H1 (cell line): ENCODE measurements around the gene PRKCA. TPM values are rescaled to one million over a fixed set of nuclear protein-coding genes. Genes with fewer than 3 reads are reported as not detected.
A peak's percentile ranks its signal among the peaks of the same experiment; 100 is the strongest.

ENCODE experiments used
- CTCF ChIA-PET: fragments of 300-600 bp; sonication (Branson Sonifier 250); formaldehyde crosslinking; loops from one replicate; lab custom pipeline; 2021; ENCODE audit not compliant: partially characterized antibody; lab: Charles Lee
- POLR2A ChIA-PET: fragments of 300-600 bp; sonication (Branson Sonifier 250); formaldehyde crosslinking; loops from one replicate; lab custom pipeline; 2021; ENCODE audit warnings: inconsistent platforms; ENCODE audit not compliant: partially characterized antibody; lab: Charles Lee
- DNase-seq, 2 experiments: peaks; one replicate each; pipeline versions ENCODE4 v3.0.0 to v3.0.0-alpha.2; 2010 to 2022; ENCODE audit warnings: low spot score in 2 of 2, low read depth in 1 of 2, mixed read lengths in 1 of 2
- FAIRE-seq: peaks from 2 replicates; lab custom pipeline; 2011; peaks lifted over from hg19 to GRCh38; lab: Jason Lieb, UNC
- H2AFZ ChIP-seq: 2 replicates; pipeline ENCODE4 v1.8.1; 2012; ENCODE audit warnings: low read length, inconsistent platforms
- H2AK5ac ChIP-seq: 2 replicates; pipeline ENCODE4 v1.6.1; 2013; ENCODE audit warnings: low read depth, low read length
- H2BK120ac ChIP-seq: replicated peaks from 2 replicates; pipeline ENCODE3; 2013; ENCODE audit warnings: low read depth, low read length, inconsistent platforms
- H2BK12ac ChIP-seq: 2 replicates; pipeline ENCODE4 v1.6.1; 2013; ENCODE audit warnings: low read depth, low read length
- H2BK15ac ChIP-seq: 2 replicates; pipeline ENCODE4 v1.6.1; 2013; ENCODE audit warnings: low read length
- H2BK20ac ChIP-seq: 2 replicates; pipeline ENCODE4 v1.6.1; 2013; ENCODE audit warnings: low read length
- H2BK5ac ChIP-seq: 2 replicates; pipeline ENCODE4 v1.6.1; 2013; ENCODE audit warnings: low read depth, low read length
- H3K14ac ChIP-seq: 2 replicates; pipeline ENCODE4 v1.6.1; 2013; ENCODE audit warnings: inconsistent platforms; ENCODE audit not compliant: insufficient read length
- H3K18ac ChIP-seq: 2 replicates; pipeline ENCODE4 v1.6.1; 2013; ENCODE audit warnings: low read length; ENCODE audit errors: extremely low read depth
- H3K23ac ChIP-seq: 2 replicates; pipeline ENCODE4 v1.6.1; 2013; ENCODE audit warnings: inconsistent platforms; ENCODE audit not compliant: insufficient read length
- H3K23me2 ChIP-seq: 2 replicates; pipeline ENCODE4 v1.6.1; 2013; ENCODE audit warnings: low read depth, low read length
- H3K27ac ChIP-seq: 2 replicates; pipeline ENCODE4 v1.6.1; 2011; ENCODE audit warnings: low read depth, low read length, inconsistent platforms
- H3K27me3 ChIP-seq, 4 experiments: replicated peaks in 1 of 4; 1 replicate in 1 of 4; 2 replicates in 3 of 4; pipeline versions ENCODE4 v1.6.1 to v1.8.1; 2011 to 2013; ENCODE audit warnings: low read length in 3 of 4, mild to moderate bottlenecking in 3 of 4, inconsistent platforms in 2 of 4, mixed read lengths in 2 of 4, moderate library complexity in 1 of 4; ENCODE audit not compliant: control insufficient read depth in 3 of 4, insufficient read depth in 3 of 4; ENCODE audit errors: extremely low read depth in 1 of 4
- H3K36me3 ChIP-seq, 4 experiments: 2 replicates each; pipeline versions ENCODE4 v1.6.1 to v1.8.1; 2011 to 2013; ENCODE audit warnings: mild to moderate bottlenecking in 4 of 4, low read length in 3 of 4, moderate library complexity in 2 of 4, control low read depth in 1 of 4, inconsistent platforms in 1 of 4; ENCODE audit not compliant: insufficient read depth in 4 of 4, control insufficient read depth in 2 of 4
- H3K4ac ChIP-seq: replicated peaks from 2 replicates; pipeline ENCODE3; 2013; ENCODE audit warnings: low read length, low read depth, mixed read lengths, inconsistent platforms; ENCODE audit not compliant: insufficient read length
- H3K4me1 ChIP-seq, 4 experiments: replicated peaks in 1 of 4; 1 replicate in 1 of 4; 2 replicates in 3 of 4; pipeline versions ENCODE4 v1.6.1 to v1.8.1; 2011 to 2013; ENCODE audit warnings: low read length in 3 of 4, inconsistent platforms in 2 of 4, mixed read lengths in 1 of 4; ENCODE audit not compliant: insufficient read depth in 4 of 4, control insufficient read depth in 3 of 4
- H3K4me2 ChIP-seq, 2 experiments: 2 replicates each; pipeline versions ENCODE4 v1.6.1 to v1.8.1; 2011 to 2013; ENCODE audit warnings: low read depth in 2 of 2, low read length in 2 of 2, control low read depth in 1 of 2, inconsistent platforms in 1 of 2, mild to moderate bottlenecking in 1 of 2; ENCODE audit not compliant: insufficient read depth in 1 of 2
- H3K4me3 ChIP-seq, 4 experiments: fragments of 200-600, 300-600 bp in 1 of 4; sonication (generic), shearing (Covaris generic), sonication (Bioruptor Twin) in 1 of 4; 2 replicates each; pipeline versions ENCODE4 v1.5.1 to v1.8.1; 2011 to 2016; ENCODE audit warnings: low read length in 4 of 4, low read depth in 3 of 4, control low read depth in 2 of 4, inconsistent platforms in 2 of 4, mild to moderate bottlenecking in 2 of 4, mixed read lengths in 1 of 4, moderate library complexity in 1 of 4; ENCODE audit not compliant: insufficient read depth in 2 of 4; ENCODE audit errors: extremely low read depth in 1 of 4
- H3K56ac ChIP-seq: replicated peaks from 2 replicates; pipeline ENCODE3; 2013; ENCODE audit warnings: low read depth, mild to moderate bottlenecking, mixed read lengths, low read length, inconsistent platforms; ENCODE audit not compliant: insufficient read length
- H3K79me1 ChIP-seq: 2 replicates; pipeline ENCODE4 v1.6.1; 2013; ENCODE audit warnings: low read depth, low read length, control low read depth
- H3K79me2 ChIP-seq, 2 experiments: 2 replicates each; pipeline versions ENCODE4 v1.6.1 to v1.8.1; 2012 to 2013; ENCODE audit warnings: low read length in 2 of 2, mild to moderate bottlenecking in 2 of 2, inconsistent platforms in 1 of 2; ENCODE audit not compliant: insufficient read depth in 2 of 2, control insufficient read depth in 1 of 2
- H3K9ac ChIP-seq, 4 experiments: replicated peaks in 1 of 4; 1 replicate in 1 of 4; 2 replicates in 3 of 4; pipeline versions ENCODE4 v1.6.1 to v1.8.1; 2011 to 2013; ENCODE audit warnings: low read depth in 3 of 4, low read length in 3 of 4, control low read depth in 2 of 4, mild to moderate bottlenecking in 2 of 4, moderate library complexity in 2 of 4, inconsistent platforms in 1 of 4; ENCODE audit errors: extremely low read depth in 1 of 4
- H3K9me3 ChIP-seq, 2 experiments: 2 replicates each; pipeline versions ENCODE4 v1.6.1 to v1.8.1; 2012 to 2013; ENCODE audit warnings: mild to moderate bottlenecking in 2 of 2, moderate library complexity in 2 of 2, control low read depth in 1 of 2, inconsistent platforms in 1 of 2, low read depth in 1 of 2, low read length in 1 of 2, mixed read lengths in 1 of 2; ENCODE audit not compliant: insufficient read depth in 2 of 2
- H4K20me1 ChIP-seq, 2 experiments: replicated peaks in 1 of 2; 2 replicates each; pipeline versions ENCODE3 to v1.8.1; 2011 to 2013; ENCODE audit warnings: inconsistent platforms in 2 of 2, low read length in 2 of 2, mild to moderate bottlenecking in 1 of 2; ENCODE audit not compliant: insufficient read depth in 2 of 2, control insufficient read depth in 1 of 2
- H4K5ac ChIP-seq: 2 replicates; pipeline ENCODE4 v1.6.1; 2013; ENCODE audit warnings: low read length, low read depth, mixed read lengths, inconsistent platforms; ENCODE audit not compliant: insufficient read length
- H4K8ac ChIP-seq: 2 replicates; pipeline ENCODE4 v1.8.0; 2013; ENCODE audit warnings: mild to moderate bottlenecking, moderate library complexity, low read length, inconsistent platforms; ENCODE audit not compliant: insufficient read depth; ENCODE audit errors: extremely low read depth
- H4K91ac ChIP-seq: replicated peaks from 2 replicates; pipeline ENCODE3; 2013; ENCODE audit warnings: low read length, mixed read lengths, inconsistent platforms; ENCODE audit not compliant: insufficient read length
- BRCA1 ChIP-seq: IDR thresholded peaks from 2 replicates; pipeline ENCODE4 v1.6.1; 2012; ENCODE audit warnings: low read depth, low read length, improper control_type of control experiment
- CHD2 ChIP-seq: IDR thresholded peaks from 2 replicates; pipeline ENCODE4 v1.6.1; 2012; ENCODE audit warnings: low read length, improper control_type of control experiment
- GABPA ChIP-seq: IDR thresholded peaks from 2 replicates; pipeline ENCODE4 v1.6.1; 2011; ENCODE audit warnings: mild to moderate bottlenecking, low read length, moderate library complexity, borderline replicate concordance; ENCODE audit not compliant: insufficient read depth
- KDM4A ChIP-seq: IDR thresholded peaks from one replicate; pipeline ENCODE4 v1.7.1; 2012; ENCODE audit warnings: low read depth, mild to moderate bottlenecking, moderate library complexity, low read length, inconsistent platforms; ENCODE audit not compliant: severe bottlenecking
- PHF8 ChIP-seq: fragments of 200-600 bp; sonication (generic); conservative IDR thresholded peaks from 2 replicates; pipeline ENCODE4 v1.7.1; 2012; ENCODE audit warnings: low read depth, mild to moderate bottlenecking, inconsistent platforms, low read length, moderate library complexity
- SAP30 ChIP-seq: fragments of 300-600 bp; sonication (generic); IDR thresholded peaks from 2 replicates; pipeline ENCODE4 v1.7.1; 2012; ENCODE audit warnings: low read length, moderate library complexity, mild to moderate bottlenecking, inconsistent platforms; ENCODE audit not compliant: insufficient read depth, insufficient replicate concordance
- SIRT6 ChIP-seq: IDR thresholded peaks from one replicate; pipeline ENCODE4 v1.7.1; 2012; ENCODE audit warnings: low read length, inconsistent platforms
- SIX5 ChIP-seq: IDR thresholded peaks from 2 replicates; pipeline ENCODE4 v1.6.1; 2011; ENCODE audit warnings: mild to moderate bottlenecking, low read depth, low read length
- SP1 ChIP-seq: IDR thresholded peaks from 2 replicates; pipeline ENCODE4 v1.6.1; 2011; ENCODE audit warnings: low read depth, low read length
- SRF ChIP-seq: IDR thresholded peaks from 2 replicates; pipeline ENCODE4 v1.6.1; 2011; ENCODE audit warnings: mild to moderate bottlenecking, low read depth, low read length, moderate library complexity
- TAF7 ChIP-seq: optimal IDR thresholded peaks from 2 replicates; pipeline ENCODE3; 2011; ENCODE audit warnings: low read depth, mild to moderate bottlenecking, inconsistent platforms, low read length, moderate library complexity, borderline replicate concordance
- polyA plus RNA-seq, 7 experiments: library from polyadenylated mRNA; depleted of rRNA in 3 of 7; stranded (reverse) in 5 of 7; unstranded in 2 of 7; fragments of >200 nt in 5 of 7; fragments of 200-250 nt in 2 of 7; gene quantifications; 1 replicate in 5 of 7; 2 replicates in 1 of 7; 4 replicates in 1 of 7; pipeline versions ENCODE4 v1.2.1 to v1.2.3, GENCODE V29; 2011 to 2013; ENCODE audit warnings: missing spikeins in 2 of 7, mixed read lengths in 2 of 7
- total RNA-seq: library from RNA; stranded (reverse); fragmentation: NEBNext Ultra II Directional; extraction: Animal tissue kit (Norgen Biotek cat#: 25700); gene quantifications from 2 replicates; pipeline ENCODE4 v1.2.1, GENCODE V29; 2021
- TF ChIP-seq, protein P1 (sequence below), 3 experiments: IDR thresholded peaks; 1 replicate in 2 of 3; 2 replicates in 1 of 3; pipeline versions ENCODE4 v1.5.1 to v1.6.1; 2011; ENCODE audit warnings: low read length in 3 of 3, mild to moderate bottlenecking in 3 of 3, inconsistent platforms in 2 of 3, low read depth in 1 of 3, moderate library complexity in 1 of 3; ENCODE audit not compliant: insufficient read depth in 1 of 3; ENCODE audit errors: control extremely low read depth in 1 of 3

The PRKCA gene
- total and polyA plus RNA-seq, 2 of the 8 experiments (the other 6 are each of a cell fraction or from before 2014, with no cell fraction given), result 5.8 to 17.8 TPM

DNA sequence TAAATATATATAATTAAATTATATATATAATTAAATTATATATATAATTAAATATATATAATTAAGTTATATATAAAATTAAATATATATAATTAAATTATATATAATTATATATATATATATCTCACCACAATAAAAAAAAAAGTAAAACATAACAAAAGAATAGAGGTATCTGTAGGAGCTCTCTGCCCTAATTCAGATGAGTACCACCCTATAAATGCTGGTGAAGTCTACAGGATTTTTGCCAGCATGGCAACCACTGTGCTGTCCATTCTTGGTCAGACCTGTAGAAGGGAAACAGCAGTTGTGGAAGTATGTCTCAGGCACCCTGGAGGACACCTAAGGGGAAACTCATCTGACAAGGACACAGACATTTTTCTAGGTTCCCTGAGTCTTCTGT lies 259.7 kb downstream of the PRKCA start:
- peaks cover 0 to 6% of the 10 kb centered on the region in 2 experiments; a peak in 1 of 4 replicates for H3K9me3 ChIP-seq
- CTCF ChIA-PET, result interaction anchor here (0.6 kb wide), 1 partner anchor 88 kb away, joined by 3 read pairs; no protein-coding TSS in a partner anchor
- no peak for TF ChIP-seq CHD2
- TF ChIP-seq PHF8, result no peak
- TF ChIP-seq BRCA1, result no peak
- no peak for TF ChIP-seq SP1
- TF ChIP-seq TAF7, result no peak
- TF ChIP-seq SIX5, result no peak
- TF ChIP-seq, protein P1, sequence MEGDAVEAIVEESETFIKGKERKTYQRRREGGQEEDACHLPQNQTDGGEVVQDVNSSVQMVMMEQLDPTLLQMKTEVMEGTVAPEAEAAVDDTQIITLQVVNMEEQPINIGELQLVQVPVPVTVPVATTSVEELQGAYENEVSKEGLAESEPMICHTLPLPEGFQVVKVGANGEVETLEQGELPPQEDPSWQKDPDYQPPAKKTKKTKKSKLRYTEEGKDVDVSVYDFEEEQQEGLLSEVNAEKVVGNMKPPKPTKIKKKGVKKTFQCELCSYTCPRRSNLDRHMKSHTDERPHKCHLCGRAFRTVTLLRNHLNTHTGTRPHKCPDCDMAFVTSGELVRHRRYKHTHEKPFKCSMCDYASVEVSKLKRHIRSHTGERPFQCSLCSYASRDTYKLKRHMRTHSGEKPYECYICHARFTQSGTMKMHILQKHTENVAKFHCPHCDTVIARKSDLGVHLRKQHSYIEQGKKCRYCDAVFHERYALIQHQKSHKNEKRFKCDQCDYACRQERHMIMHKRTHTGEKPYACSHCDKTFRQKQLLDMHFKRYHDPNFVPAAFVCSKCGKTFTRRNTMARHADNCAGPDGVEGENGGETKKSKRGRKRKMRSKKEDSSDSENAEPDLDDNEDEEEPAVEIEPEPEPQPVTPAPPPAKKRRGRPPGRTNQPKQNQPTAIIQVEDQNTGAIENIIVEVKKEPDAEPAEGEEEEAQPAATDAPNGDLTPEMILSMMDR (IDR thresholded peaks at IDR 0.05; ENCODE audit: control extremely low read depth in 1 of 3, insufficient read depth in 1 of 3, low read depth in 1 of 3, low read length in 3 of 3), result no peak
- no peak for TF ChIP-seq SIRT6
- no peak for TF ChIP-seq KDM4A
- no peak for TF ChIP-seq SRF
- no peak for TF ChIP-seq GABPA
- TF ChIP-seq SAP30, result no peak

More for the DNA sequence above, 259.7 kb downstream of the PRKCA start:
- Histone ChIP-seq H2BK12ac (no peak overlapping the region), H3K4me2 (no peak overlapping the region), H4K5ac (no peak overlapping the region), H2BK120ac (no peak overlapping the region), H3K79me1 (no peaks in the 10 kb centered on the region), H4K20me1 (no peaks in the 10 kb centered on the region), H3K27ac (no peak overlapping the region), H2AFZ (no peak overlapping the region), H2BK20ac (no peak overlapping the region), H3K4me1 (peaks cover 5 to 12% (median 10%) of the 10 kb centered on the region in 4 experiments; a peak in 5 of 7 replicates), H3K4me3 (no peak overlapping the region), H2BK5ac (no peak overlapping the region), H2AK5ac (no peak overlapping the region), H4K8ac (no peak overlapping the region), H4K91ac (no peak overlapping the region), H3K79me2 (no peaks in the 10 kb centered on the region), H3K56ac (no peak overlapping the region), H3K27me3 (no peaks in the 10 kb centered on the region), H3K9ac (no peak overlapping the region), H3K14ac (no peak overlapping the region), H3K4ac (no peak overlapping the region), H3K23me2 (no peaks in the 10 kb centered on the region), H3K23ac (no peak overlapping the region), H2BK15ac (peak overlapping the region; percentile 76; the same call in 1 of the 2 replicates), H3K36me3 (no peaks in the 10 kb centered on the region), H3K18ac (no peak overlapping the region)
- POLR2A ChIA-PET, result interaction anchor here (0.7 kb wide), 1 partner anchor 13 kb away, joined by 3 read pairs; no protein-coding TSS in a partner anchor
- no peak for FAIRE-seq
- DNase-seq, result no peak
